IMR-90 (cell line): ENCODE measurements around the gene PTPRN2. TPM values are rescaled to one million over a fixed set of nuclear protein-coding genes. Genes with fewer than 3 reads are reported as not detected.

Experiments used
- ATAC-seq: fragments of 200-7000 bp; cut with Tn5 transposase; 2 replicates; pipeline ENCODE4 v1.9.1; 2020; ENCODE audit warnings: low read depth, mild to moderate bottlenecking, moderate library complexity
- BruUV-seq: library from RNA; stranded (reverse); fragments of 400-500 nt; replicated peaks from 2 replicates; lab custom pipeline; 2021; lab: Mats Ljungman, UMichigan
- CTCF ChIA-PET: fragments of 300-600 bp; formaldehyde crosslinking; extraction: SDS; loops from one replicate; lab custom pipeline; 2021; ENCODE audit warnings: antibody characterized with exemption; lab: Yijun Ruan, JAX
- POLR2A ChIA-PET: fragments of 300-600 bp; sonication (Branson Sonifier 250); formaldehyde crosslinking; loops from one replicate; lab custom pipeline; 2022; ENCODE audit warnings: antibody characterized with exemption; ENCODE audit not compliant: unreplicated experiment; lab: Charles Lee
- DNase-seq: peaks from one replicate; pipeline ENCODE4 v3.0.0; 2013
- H2AFZ ChIP-seq: replicated peaks from 2 replicates; pipeline ENCODE3; 2013; ENCODE audit warnings: low read length, mild to moderate bottlenecking; ENCODE audit not compliant: poor library complexity
- H2AK5ac ChIP-seq: 2 replicates; pipeline ENCODE4 v1.6.1; 2013; ENCODE audit warnings: low read depth, low read length, inconsistent platforms
- H2AK9ac ChIP-seq: replicated peaks from 2 replicates; pipeline ENCODE3; 2013; ENCODE audit warnings: mild to moderate bottlenecking, low read depth, low read length, moderate library complexity; ENCODE audit not compliant: poor library complexity
- H2BK120ac ChIP-seq: 2 replicates; pipeline ENCODE4 v1.6.1; 2013; ENCODE audit warnings: low read depth, low read length, inconsistent platforms
- H2BK15ac ChIP-seq: 3 replicates; pipeline ENCODE4 v1.6.1; 2013; ENCODE audit warnings: low read depth, low read length, inconsistent platforms
- H2BK20ac ChIP-seq: 2 replicates; pipeline ENCODE4 v1.6.1; 2013; ENCODE audit warnings: low read depth, mild to moderate bottlenecking, inconsistent platforms, low read length, moderate library complexity
- H2BK5ac ChIP-seq: 2 replicates; pipeline ENCODE4 v1.6.1; 2013; ENCODE audit warnings: mild to moderate bottlenecking, low read depth, low read length, inconsistent platforms; ENCODE audit not compliant: poor library complexity, severe bottlenecking
- H3K14ac ChIP-seq: replicated peaks from 2 replicates; pipeline ENCODE4 v1.6.1; 2013; ENCODE audit warnings: low read depth, low read length, inconsistent platforms
- H3K18ac ChIP-seq: 2 replicates; pipeline ENCODE4 v1.6.1; 2013; ENCODE audit warnings: low read depth, low read length, control low read depth
- H3K23ac ChIP-seq: 2 replicates; pipeline ENCODE4 v1.6.1; 2013; ENCODE audit warnings: low read depth, low read length, inconsistent platforms
- H3K27ac ChIP-seq: 2 replicates; pipeline ENCODE4 v1.5.1; 2013; ENCODE audit warnings: mild to moderate bottlenecking, control low read depth, low read length; ENCODE audit not compliant: insufficient read depth
- H3K27me3 ChIP-seq: 2 replicates; pipeline ENCODE4 v1.6.1; 2013; ENCODE audit warnings: low read length; ENCODE audit not compliant: control insufficient read depth, insufficient read depth
- H3K36me3 ChIP-seq: 2 replicates; pipeline ENCODE4 v1.6.1; 2013; ENCODE audit warnings: low read length, mixed read lengths; ENCODE audit not compliant: control insufficient read depth, insufficient read depth
- H3K4ac ChIP-seq: 2 replicates; pipeline ENCODE4 v1.6.1; 2013; ENCODE audit warnings: low read depth, low read length, inconsistent platforms
- H3K4me1 ChIP-seq: 2 replicates; pipeline ENCODE4 v1.6.1; 2013; ENCODE audit warnings: low read length, mixed read lengths; ENCODE audit not compliant: control insufficient read depth, insufficient read depth
- H3K4me2 ChIP-seq: 2 replicates; pipeline ENCODE4 v1.6.1; 2013; ENCODE audit warnings: low read depth, mild to moderate bottlenecking, control low read depth, low read length, moderate library complexity
- H3K4me3 ChIP-seq: 2 replicates; pipeline ENCODE4 v1.5.1; 2013; ENCODE audit warnings: low read depth, mild to moderate bottlenecking, control low read depth, low read length, moderate library complexity; ENCODE audit not compliant: insufficient read depth
- H3K56ac ChIP-seq: 2 replicates; pipeline ENCODE4 v1.6.1; 2013; ENCODE audit warnings: low read length, inconsistent platforms; ENCODE audit not compliant: insufficient read depth; ENCODE audit errors: extremely low read depth
- H3K79me1 ChIP-seq, 2 experiments: 2 replicates each; pipeline ENCODE4 v1.6.1; 2013; ENCODE audit warnings: low read length in 2 of 2, inconsistent platforms in 1 of 2, low read depth in 1 of 2
- H3K9ac ChIP-seq: 2 replicates; pipeline ENCODE4 v1.6.1; 2013; ENCODE audit warnings: low read depth, low read length, control low read depth
- H3K9me1 ChIP-seq: 2 replicates; pipeline ENCODE4 v1.6.1; 2013; ENCODE audit warnings: low read length, inconsistent platforms; ENCODE audit not compliant: insufficient read depth
- H3K9me3 ChIP-seq: 2 replicates; pipeline ENCODE4 v1.6.1; 2013; ENCODE audit warnings: low read length; ENCODE audit not compliant: control insufficient read depth, insufficient read depth
- H4K20me1 ChIP-seq: 2 replicates; pipeline ENCODE4 v1.6.1; 2013; ENCODE audit warnings: low read length, inconsistent platforms; ENCODE audit not compliant: insufficient read depth
- H4K5ac ChIP-seq: 2 replicates; pipeline ENCODE4 v1.6.1; 2013; ENCODE audit warnings: mild to moderate bottlenecking, low read depth, low read length, control low read depth
- H4K8ac ChIP-seq, 2 experiments: 2 replicates each; pipeline ENCODE4 v1.6.1; 2013; ENCODE audit warnings: low read depth in 2 of 2, low read length in 2 of 2, control low read depth in 1 of 2, inconsistent platforms in 1 of 2
- H4K91ac ChIP-seq: 2 replicates; pipeline ENCODE4 v1.6.1; 2013; ENCODE audit warnings: low read depth, low read length, inconsistent platforms; ENCODE audit not compliant: insufficient read depth
- BHLHE40 ChIP-seq: fragments of 150-350 bp; IDR thresholded peaks from 2 replicates; pipeline ENCODE4 v1.6.1; 2016; ENCODE audit warnings: mild to moderate bottlenecking, low read depth, low read length
- CEBPB ChIP-seq: IDR thresholded peaks from 2 replicates; pipeline ENCODE4 v1.6.1; 2012; ENCODE audit warnings: low read depth, low read length, improper control_type of control experiment
- CHD1 ChIP-seq: IDR thresholded peaks from 2 replicates; pipeline ENCODE4 v1.6.1; 2012; ENCODE audit warnings: low read depth, low read length, improper control_type of control experiment
- FOS ChIP-seq: fragments of 150-350 bp; IDR thresholded peaks from 2 replicates; pipeline ENCODE4 v1.6.1; 2016; ENCODE audit warnings: low read depth, low read length
- MAZ ChIP-seq: IDR thresholded peaks from 2 replicates; pipeline ENCODE4 v1.6.1; 2012; ENCODE audit warnings: low read depth, mild to moderate bottlenecking, low read length, improper control_type of control experiment, moderate library complexity, borderline replicate concordance
- MXI1 ChIP-seq: IDR thresholded peaks from 2 replicates; pipeline ENCODE4 v1.6.1; 2012; ENCODE audit warnings: low read depth, mild to moderate bottlenecking, low read length, moderate library complexity, borderline replicate concordance
- NFE2L2 ChIP-seq: fragments of 150-350 bp; IDR thresholded peaks from 2 replicates; pipeline ENCODE4 v1.6.1; 2016; ENCODE audit warnings: low read depth, mild to moderate bottlenecking, low read length
- POLR2A ChIP-seq: IDR thresholded peaks from 2 replicates; pipeline ENCODE4 v1.6.1; 2012; ENCODE audit warnings: mild to moderate bottlenecking, low read depth, low read length
- RAD21 ChIP-seq: IDR thresholded peaks from 2 replicates; pipeline ENCODE4 v1.6.1; 2012; ENCODE audit warnings: low read length, improper control_type of control experiment
- RCOR1 ChIP-seq: IDR thresholded peaks from 2 replicates; pipeline ENCODE4 v1.6.1; 2012; ENCODE audit warnings: mild to moderate bottlenecking, low read length, improper control_type of control experiment; ENCODE audit not compliant: insufficient replicate concordance
- RFX5 ChIP-seq: IDR thresholded peaks from 2 replicates; pipeline ENCODE4 v1.8.0; 2012; ENCODE audit warnings: low read depth, mild to moderate bottlenecking, low read length, moderate library complexity
- SMC3 ChIP-seq: fragments of 150-350 bp; IDR thresholded peaks from 2 replicates; pipeline ENCODE4 v1.6.1; 2016; ENCODE audit warnings: low read depth, mild to moderate bottlenecking, antibody characterized with exemption, low read length, moderate library complexity
- WGBS, 2 experiments: methylation state at CpG; one replicate each; pipeline versions ENCODE4 v1.1.5 to v1.1.7; 2013; ENCODE audit warnings: missing lambda C conversion rate in 2 of 2; ENCODE audit not compliant: insufficient read length in 1 of 2; ENCODE audit errors: extremely low coverage in 2 of 2; 5-methylcytosine and 5-hydroxymethylcytosine counted together
- dilution Hi-C: fragments of 300-500 bp; cut with HindIII; formaldehyde crosslinking; loops from one replicate; pipeline ENCODE4 v1.14.3; 2018; ENCODE audit warnings: low sequenced_read_pairs; ENCODE audit not compliant: unreplicated experiment
- in situ Hi-C: fragments of 300-500 bp; cut with MboI; formaldehyde crosslinking; loops from 3 replicates; pipeline ENCODE4 v1.14.3; 2019; ENCODE audit warnings: low sequenced_read_pairs, inconsistent platforms, mixed read lengths
- intact Hi-C: fragments of 100-400 bp; cut with micrococcal nuclease; formaldehyde crosslinking; loops from 2 replicates; pipeline ENCODE4 v1.10.0; 2022
- polyA plus RNA-seq, 3 experiments: library from polyadenylated mRNA; depleted of rRNA; stranded (reverse); fragments of >200 nt; gene quantifications; 2 replicates each; pipeline ENCODE4 v1.2.3, GENCODE V29; 2012; ENCODE audit warnings: low replicate concordance in 1 of 3
- total RNA-seq: library from RNA; depleted of rRNA; stranded (reverse); fragments of >200 nt; gene quantifications from 2 replicates; pipeline ENCODE4 v1.2.3, GENCODE V29; 2012
- TF ChIP-seq, protein P1 (sequence below): conservative IDR thresholded peaks from 2 replicates; pipeline ENCODE4 v1.5.1; 2012; ENCODE audit warnings: mild to moderate bottlenecking, low read depth, low read length, improper control_type of control experiment
- TF ChIP-seq, protein P2 (sequence below): fragments of 150-350 bp; IDR thresholded peaks from 2 replicates; pipeline ENCODE4 v1.6.1; 2017; ENCODE audit warnings: mild to moderate bottlenecking, antibody characterized with exemption, low read length, low read depth
- TF ChIP-seq, protein P3 (sequence below): fragments of 150-350 bp; IDR thresholded peaks from 2 replicates; pipeline ENCODE4 v1.6.1; 2016; ENCODE audit warnings: low read depth, mild to moderate bottlenecking, low read length, moderate library complexity, borderline replicate concordance

PTPRN2 gene
- total and polyA plus RNA-seq, 2 of the 4 experiments (the other 2 are of a cell fraction), result 0.03 TPM; not detected in 1

DNA sequence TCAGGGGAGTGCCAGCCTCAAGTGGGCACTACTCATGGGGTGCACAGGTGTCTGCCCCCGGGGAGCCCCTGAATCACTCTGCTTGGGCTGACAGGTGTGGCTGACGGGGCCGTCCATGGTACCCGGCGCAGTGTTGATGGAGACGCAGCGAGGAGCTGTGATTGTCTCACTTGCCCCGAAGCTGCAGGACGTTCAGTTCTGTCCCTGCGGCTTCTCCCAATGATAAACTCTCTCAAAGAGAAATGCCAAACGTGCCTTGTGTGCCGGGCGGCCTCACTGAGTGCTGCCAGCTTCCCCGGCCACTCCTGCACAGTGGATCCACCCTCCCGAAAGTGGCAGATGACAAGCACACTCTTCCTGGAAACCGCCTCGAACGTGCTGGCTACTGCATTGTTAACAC is 1047.6 kb downstream of the PTPRN2 start:
- Histone ChIP-seq H3K36me3 (no peaks in the 10 kb centered on the region), H3K27ac (no peak overlapping the region), H3K4me3 (no peak overlapping the region), H3K9me3 (peaks cover 57% of the 10 kb centered on the region), H3K9me1 (no peaks in the 10 kb centered on the region), H4K8ac (no peak overlapping the region), H2AK9ac (no peak overlapping the region), H3K23ac (no peak overlapping the region), H2AK5ac (no peak overlapping the region), H4K91ac (no peak overlapping the region), H4K5ac (no peak overlapping the region), H3K18ac (no peak overlapping the region), H2BK120ac (no peak overlapping the region), H2BK15ac (no peak overlapping the region), H3K27me3 (no peaks in the 10 kb centered on the region), H2BK5ac (no peak overlapping the region), H3K4me2 (no peak overlapping the region), H3K56ac (no peak overlapping the region), H2BK20ac (no peak overlapping the region), H3K79me1 (no peaks in the 10 kb centered on the region), H3K9ac (no peak overlapping the region), H3K4ac (no peak overlapping the region), H3K14ac (no peak overlapping the region), H3K4me1 (no peaks in the 10 kb centered on the region), H4K20me1 (no peaks in the 10 kb centered on the region), H2AFZ (no peak overlapping the region)
- in situ Hi-C loops, result no loop called here
- dilution Hi-C loops, result no loop called here
- TF ChIP-seq SMC3 (no peak), CHD1 (no peak), RAD21 (no peak), FOS (no peak), BHLHE40 (no peak), RCOR1 (no peak), MXI1 (no peak), POLR2A (no peak), MAZ (no peak), CEBPB (no peak), NFE2L2 (no peak), RFX5 (no peak)
- TF ChIP-seq, protein P1, sequence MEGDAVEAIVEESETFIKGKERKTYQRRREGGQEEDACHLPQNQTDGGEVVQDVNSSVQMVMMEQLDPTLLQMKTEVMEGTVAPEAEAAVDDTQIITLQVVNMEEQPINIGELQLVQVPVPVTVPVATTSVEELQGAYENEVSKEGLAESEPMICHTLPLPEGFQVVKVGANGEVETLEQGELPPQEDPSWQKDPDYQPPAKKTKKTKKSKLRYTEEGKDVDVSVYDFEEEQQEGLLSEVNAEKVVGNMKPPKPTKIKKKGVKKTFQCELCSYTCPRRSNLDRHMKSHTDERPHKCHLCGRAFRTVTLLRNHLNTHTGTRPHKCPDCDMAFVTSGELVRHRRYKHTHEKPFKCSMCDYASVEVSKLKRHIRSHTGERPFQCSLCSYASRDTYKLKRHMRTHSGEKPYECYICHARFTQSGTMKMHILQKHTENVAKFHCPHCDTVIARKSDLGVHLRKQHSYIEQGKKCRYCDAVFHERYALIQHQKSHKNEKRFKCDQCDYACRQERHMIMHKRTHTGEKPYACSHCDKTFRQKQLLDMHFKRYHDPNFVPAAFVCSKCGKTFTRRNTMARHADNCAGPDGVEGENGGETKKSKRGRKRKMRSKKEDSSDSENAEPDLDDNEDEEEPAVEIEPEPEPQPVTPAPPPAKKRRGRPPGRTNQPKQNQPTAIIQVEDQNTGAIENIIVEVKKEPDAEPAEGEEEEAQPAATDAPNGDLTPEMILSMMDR, result no peak
- TF ChIP-seq, protein P2, sequence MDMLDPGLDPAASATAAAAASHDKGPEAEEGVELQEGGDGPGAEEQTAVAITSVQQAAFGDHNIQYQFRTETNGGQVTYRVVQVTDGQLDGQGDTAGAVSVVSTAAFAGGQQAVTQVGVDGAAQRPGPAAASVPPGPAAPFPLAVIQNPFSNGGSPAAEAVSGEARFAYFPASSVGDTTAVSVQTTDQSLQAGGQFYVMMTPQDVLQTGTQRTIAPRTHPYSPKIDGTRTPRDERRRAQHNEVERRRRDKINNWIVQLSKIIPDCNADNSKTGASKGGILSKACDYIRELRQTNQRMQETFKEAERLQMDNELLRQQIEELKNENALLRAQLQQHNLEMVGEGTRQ, result no peak
- TF ChIP-seq, protein P3, sequence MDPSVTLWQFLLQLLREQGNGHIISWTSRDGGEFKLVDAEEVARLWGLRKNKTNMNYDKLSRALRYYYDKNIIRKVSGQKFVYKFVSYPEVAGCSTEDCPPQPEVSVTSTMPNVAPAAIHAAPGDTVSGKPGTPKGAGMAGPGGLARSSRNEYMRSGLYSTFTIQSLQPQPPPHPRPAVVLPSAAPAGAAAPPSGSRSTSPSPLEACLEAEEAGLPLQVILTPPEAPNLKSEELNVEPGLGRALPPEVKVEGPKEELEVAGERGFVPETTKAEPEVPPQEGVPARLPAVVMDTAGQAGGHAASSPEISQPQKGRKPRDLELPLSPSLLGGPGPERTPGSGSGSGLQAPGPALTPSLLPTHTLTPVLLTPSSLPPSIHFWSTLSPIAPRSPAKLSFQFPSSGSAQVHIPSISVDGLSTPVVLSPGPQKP, result no peak
- no TSS peak for BruUV-seq
- ChIA-PET CTCF (no interaction called here), POLR2A (no interaction called here)
- DNase-seq (no peak), ATAC-seq (no peak)
- WGBS, 2 experiments, result 89% methylated on average over 8 of the region's 18 CpGs; no CpG with 5 or more reads in 1 of the 2 experiments
- intact Hi-C loops, result no loop called here
